HG03175 (cell line): ENCODE measurements around the gene SELENON.

ENCODE experiments used
- ATAC-seq: cut with Tn5 transposase; IDR thresholded peaks from one replicate; pipeline ENCODE4 v1.9.1; 2021; ENCODE audit warnings: mild to moderate bottlenecking, moderate library complexity; ENCODE audit not compliant: unreplicated experiment

Gene SELENON

DNA sequence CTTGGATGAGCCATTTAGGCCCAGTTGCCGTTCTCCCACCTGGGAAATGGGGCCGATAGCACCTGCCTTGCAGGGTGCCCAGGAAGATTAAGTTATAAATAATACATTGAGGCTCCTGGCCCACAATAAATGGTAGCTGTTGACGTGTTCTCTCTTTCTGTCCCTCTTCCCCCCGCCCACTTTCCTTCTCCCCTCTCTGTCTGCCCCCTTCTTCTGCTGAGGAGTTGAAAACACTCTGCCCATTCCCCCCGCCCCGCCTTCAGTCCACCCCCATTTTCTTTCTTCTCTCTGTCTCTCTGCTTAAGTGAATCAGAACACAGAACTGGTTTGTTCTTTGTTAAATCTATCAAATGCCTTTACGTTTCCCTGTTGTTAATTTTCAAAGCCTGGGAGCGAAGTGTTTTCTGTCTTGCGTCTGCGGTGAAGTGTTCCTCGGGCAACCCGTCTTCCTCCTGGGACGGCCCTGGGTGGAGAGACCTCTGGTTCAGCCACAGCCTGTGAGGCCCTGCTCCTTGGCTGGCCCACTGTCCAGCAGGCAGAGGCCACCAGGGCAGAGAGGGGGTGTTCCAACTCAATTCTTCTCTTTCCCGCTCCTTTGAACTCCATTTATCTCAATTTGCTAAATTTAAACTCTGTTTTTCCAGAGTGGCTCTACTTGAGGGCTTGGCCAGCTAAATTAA is 29.3 kb upstream of the SELENON start:
- no peak for ATAC-seq

DNA sequence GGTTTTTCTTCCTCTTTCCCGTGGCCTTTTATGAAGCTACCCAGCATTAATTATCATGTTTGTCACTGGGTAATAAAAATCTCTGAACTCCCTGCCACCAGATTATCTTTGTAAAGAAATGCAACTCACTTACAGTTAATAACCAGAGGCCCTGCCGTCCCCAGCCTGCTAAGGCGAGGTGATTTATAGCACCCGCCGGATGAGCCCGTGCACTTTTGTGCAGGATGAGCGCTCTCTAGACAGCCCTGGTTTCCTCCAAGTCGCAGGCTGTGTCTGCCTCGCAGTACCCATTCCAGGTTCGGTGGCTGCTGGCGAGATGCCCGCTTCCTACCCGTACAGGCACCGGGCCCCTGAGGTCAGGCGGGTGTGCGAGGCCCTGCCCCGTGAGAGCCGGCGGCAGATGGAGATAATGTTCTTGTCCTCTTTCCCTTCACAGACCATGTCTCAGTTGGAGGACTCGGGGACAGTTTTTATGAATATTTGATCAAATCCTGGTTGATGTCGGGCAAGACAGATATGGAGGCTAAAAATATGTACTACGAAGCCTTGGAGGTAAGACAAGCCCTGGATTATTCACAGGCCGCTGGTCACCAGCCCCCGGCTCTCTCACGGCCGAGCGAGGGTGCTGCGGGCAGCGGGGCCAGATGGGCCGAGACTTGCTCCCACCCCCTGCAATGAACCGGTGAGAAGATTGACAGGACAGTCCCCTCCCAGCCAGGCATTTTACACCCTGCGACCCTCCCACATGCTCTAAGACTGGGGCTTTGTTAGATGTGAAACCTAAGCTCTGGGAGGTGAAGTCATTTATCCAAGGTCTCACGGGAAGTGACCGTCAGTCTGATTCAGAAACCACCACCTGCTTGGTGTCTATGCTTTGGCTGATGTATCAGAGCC is 28.5 kb upstream of the SELENON start:
- ATAC-seq = no peak

DNA sequence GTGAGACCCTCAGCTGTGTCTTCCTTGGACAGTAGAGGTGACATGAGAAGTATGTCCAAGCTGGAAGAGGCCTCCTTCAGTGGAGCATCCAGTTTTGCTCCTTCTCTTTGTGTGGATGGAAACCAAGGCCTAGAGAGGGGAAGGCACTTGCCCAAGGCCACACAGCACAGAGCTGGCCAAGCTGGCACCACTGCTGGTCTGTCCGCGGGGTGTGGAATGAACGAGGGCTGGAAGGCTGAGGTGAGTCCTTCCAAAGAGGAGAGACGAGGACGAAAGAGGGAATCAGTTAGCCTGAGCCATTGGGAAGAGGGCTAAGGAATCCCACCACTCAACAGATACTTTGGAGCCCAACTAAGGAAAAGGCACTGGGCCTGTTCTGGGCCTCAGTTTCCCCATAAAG is 27.8 kb upstream of the SELENON start:
- ATAC-seq = no peak

DNA sequence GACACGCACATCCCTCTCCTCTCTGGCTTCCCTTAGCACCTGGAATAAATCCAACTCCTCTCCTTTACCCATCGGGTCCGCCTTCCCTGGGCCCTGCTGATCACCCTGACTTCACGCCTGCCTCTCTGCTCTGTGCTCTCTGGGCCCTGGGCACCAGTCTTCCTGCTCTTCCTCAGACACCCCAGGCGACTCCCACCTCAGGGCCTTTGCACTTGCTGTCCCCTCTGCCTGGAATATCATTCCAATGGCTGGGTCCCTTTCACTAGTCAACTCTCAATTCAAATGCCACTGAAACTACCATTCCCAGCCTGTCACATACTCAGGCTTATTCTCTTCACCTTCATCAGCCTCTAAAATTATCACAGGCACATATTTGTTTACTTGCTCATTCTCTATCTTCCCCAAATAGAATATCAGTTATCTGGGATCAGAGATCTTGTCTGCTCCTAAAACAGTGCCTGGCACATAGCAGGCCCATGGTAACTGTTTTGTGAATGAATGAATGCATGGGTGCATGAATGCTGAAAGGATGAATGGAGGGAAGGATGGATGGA is 27.2 kb upstream of the SELENON start:
- ATAC-seq = no peak

DNA sequence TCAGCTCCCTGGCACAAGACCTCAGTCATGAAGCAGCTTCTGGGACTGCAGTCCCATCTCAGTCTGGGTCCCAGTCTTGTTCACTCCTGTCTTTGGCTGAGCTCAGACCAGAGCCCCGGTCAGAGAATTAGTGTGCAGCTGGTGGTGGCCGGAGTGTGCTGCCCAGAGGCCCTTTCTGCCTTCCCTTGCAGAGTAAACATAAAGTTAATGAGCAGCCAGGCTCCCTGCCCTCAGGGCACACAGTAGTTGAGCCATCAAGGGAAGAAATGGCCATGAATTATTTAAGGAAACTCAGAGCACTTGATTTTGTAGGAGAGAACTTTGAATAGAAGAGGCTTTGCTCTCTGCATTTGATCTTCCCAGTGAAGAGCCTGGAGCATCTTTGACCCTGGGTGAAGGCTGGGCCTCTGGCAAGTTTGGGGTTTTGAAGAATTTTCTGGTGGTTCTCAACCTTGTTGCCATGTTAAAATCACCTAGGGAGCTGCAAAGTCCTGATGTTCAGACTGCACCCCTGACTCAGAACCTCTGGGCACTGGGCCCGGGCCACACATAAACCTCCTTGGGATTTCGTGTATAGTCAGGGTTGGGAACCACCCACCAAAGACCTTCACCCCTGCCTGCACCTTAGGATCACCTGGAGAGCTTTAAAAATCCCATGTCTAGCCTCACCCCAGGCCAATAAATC is 26.4 kb upstream of the SELENON start:
- no peak for ATAC-seq

DNA sequence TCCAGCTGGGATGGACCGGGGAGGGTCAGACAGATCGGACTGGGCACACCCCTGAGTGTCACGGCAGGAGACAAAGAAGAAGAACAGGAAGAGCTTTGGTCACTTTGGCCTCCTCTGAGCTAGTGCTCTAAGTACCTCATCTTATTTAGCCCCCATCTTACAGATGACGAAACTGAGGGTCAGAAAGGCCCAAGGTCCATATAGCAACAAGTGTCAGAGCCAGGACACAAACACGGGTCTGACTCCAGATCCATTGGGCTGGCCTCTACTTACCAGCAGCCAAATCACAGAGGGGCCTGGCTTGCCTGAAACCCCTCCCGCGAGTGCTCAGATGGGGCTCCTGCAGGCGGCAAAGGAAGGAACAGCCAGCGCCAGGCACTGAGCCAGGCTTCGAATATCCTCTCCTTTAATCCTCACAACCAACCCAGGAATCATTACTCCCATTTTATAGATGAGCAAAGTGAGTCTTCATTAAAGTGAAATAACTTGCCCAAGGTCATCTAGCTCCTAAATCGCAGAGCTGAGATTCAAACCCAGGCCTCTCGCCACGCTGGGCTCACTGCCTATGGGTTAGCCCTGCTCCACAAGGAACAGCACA is 25.7 kb upstream of the SELENON start:
- ATAC-seq = no peak

DNA sequence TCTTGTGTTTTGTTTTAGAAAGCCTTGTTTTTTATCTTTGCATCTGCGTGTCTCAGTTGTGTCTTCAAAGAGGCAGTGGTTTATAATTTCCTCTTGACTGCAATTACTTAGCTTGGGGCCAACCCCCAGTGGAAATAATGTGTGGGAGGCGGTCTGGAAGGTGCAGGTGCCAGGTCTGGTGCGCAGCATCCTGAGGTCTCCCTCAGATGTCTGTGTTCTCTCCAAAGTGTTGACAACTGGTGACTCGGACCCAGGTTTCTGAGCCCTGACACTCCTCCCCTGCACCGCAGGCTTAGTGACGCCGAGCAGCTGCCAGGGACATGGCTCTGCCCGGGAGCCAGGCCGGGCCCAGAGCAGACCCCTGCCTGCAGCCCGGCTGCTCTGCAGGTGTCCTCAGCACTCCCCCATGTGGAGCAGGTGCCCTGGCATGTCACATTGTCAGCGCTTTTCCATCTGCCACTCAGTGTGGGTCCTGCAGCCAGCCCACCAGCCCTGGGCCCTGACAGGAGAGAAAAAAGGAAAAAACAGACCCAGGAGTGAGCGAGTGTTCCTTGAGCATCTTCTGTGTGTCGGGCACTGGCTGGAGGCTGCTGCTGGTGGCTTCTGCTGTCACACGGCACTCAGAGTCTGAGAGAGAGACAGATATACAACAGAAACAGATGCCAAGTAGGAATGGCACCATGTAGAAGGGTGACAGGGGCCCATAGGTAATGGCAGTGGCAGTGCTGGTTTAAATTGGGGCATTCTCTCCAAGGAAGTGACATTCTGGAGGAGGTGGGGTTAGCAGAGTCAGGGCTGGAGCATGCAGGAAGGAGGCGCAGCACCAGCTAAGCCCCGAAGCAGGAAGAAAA is 24.8 kb upstream of the SELENON start:
- no peak for ATAC-seq

DNA sequence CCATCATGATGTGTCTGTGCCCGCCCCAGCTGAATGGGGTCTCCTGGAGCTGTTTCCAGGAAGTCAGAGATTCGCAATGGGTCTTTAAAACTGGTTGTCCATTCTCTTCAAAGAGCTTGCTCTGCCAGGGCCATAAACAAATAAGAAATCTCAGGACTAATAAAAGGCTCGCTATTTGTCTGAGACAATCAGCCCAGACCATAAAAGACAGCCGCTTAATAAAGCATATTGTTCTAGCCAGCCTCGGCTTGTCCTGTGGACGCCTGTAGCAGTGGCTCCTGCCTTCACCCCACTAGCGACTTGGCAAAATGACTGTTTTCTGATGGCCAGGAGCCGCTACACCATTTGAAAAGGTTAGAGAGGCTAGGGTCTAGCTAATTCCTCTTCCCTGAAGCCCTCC is 20.6 kb upstream of the SELENON start:
- ATAC-seq = no peak

DNA sequence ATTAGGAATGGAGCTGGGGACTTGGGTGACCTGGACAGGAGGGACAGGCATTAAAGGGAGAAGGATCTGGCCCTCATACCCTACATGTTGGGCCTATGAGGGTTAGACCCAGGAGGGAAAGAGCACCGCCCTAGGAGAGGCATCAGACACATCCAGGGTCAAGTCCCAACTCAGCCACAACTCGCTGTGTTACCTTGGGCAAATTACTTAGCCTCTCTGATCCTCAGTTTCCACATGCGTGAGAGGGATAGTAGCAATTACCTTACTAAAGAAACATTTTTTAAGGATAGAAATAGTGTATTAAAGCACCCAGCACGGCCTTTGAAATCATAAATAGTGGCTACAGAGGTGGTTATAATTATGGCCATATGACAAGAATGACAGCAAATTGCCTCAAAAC is 20.1 kb upstream of the SELENON start:
- ATAC-seq = no peak

DNA sequence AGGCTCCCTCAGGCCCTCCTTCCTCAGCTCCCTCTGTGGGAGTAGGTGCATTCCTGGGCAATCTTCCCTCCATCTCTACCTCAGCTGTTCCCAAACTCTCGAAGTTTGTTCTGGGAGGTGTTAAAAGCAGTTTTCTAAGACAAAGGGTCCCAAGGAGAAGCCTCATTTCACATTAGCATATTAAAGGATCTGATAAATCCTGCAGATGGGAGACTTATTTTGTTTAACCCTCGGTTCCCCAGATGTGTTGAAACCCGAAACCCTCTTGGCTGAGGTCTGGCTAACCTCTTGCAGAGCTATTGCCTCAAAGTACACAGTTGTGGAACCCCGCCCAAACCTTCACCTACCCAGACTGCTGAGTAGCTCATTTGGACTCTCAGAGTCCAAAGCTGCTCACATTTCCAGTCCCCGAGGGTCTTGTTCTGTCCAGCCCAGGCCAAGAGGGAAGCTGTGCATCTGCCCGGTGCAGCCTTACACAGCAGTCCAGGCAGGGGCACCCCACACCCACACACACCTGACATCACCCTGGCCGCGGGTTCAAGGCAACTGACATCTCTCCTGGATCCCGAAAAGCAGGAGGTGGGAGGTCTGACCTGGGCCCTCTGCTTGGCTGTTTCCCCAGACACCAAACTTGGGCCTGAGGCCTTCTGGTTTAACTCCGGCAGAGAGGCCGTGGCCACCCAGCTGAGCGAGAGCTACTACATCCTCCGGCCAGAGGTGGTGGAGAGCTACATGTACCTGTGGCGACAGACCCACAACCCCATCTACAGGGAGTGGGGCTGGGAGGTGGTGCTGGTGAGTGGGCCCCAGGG is 19.5 kb upstream of the SELENON start:
- ATAC-seq = no peak

DNA sequence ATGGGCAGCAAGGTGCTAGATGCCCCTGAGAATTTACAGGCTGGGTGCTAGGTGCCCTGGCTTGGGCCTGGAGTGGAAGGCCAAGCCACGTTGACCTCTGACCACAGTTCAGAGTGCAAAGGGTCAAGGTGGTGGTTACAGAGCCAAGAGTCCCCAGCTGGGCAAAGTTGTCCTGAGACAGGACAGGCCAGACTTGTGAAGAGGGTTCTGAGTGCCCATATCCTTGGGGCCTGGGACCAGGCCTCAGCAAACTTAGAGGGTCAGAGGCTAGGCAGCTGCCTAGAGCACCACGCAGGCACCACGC is 18.9 kb upstream of the SELENON start:
- no peak for ATAC-seq

DNA sequence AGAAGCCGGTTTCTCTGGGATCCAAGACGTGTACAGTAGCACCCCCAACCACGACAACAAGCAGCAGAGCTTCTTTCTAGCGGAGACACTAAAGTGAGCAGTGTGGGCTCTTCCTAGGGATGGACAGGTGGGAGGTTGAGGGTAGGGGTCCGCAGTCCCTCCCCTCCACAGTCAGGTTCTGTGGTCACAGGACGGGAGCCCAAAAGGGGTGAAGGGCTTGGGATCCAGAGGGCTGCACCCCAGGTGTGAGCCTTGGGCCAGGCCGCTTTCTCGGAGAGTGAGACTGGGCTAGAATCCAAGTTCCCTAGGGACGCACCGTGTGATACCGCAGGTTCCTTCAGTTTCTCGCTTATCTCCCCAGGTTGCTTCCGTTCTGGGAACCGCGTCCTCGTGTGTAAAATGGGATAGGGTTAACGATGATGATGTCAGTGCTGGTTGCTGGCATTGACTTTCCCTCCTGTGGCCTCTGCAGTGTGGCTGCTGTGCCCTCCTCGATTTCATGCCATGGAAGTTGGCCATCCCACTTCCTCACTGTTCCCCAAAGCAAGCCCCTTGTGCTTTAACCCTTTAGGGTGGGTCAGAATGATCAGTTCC is 17.3 kb upstream of the SELENON start:
- no peak for ATAC-seq

DNA sequence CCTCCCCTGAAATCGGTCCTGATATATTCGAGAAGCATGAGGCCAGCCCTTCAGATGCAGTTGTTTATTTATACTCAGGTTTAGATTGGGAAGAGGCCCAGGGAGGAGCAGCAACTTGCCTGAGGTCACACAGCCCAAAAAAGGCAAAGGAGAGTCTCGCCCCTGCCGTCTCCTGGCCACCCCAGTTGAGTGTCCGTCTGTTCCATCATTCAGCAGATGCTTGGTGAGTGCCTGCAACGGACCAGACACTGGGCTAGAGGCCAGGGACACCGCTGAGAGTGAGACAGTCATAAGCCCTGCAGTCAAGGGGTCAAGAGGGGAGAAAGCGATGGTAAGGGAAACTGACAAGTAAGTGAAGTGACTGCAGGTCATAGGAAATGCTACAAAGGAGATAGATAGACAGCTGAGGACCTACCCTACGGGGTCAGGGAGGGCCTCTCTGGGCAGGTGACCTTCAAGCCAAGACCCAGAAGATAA is 15.4 kb upstream of the SELENON start:
- no peak for ATAC-seq

DNA sequence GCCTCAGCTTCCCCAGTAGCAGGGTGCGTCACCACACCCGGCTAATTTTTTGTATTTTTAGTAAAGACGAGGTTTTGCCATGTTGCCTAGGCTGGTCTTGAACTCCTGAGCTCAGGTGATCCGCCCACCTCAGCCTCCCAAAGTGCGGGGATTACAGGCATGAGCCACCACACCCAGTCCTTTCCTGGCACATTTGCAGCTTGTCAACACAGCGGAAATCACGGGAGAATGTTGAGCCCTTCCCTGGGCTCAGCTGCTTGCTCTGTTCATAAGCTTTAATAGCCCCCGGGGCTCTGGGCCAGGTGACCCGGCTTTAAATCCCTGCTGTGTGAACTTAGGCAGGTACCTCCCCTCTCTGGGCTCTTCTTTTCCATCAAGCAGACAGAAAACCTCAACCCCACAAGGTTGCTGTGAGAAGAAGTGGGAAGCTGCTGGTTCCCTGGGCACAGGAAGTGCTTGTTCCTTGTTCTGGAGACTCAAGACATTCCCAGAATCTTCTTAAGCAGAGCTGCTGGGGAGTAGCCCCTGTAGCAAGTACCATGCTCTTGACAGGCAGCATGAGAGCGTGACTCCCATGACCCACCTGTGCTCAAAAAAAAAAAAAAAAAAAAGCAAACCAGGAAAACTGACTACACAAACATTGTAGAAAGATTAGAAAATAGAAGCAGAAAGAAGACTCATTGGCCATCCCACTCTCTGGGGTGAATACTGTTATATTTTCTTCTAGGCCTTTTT is 14.5 kb upstream of the SELENON start:
- no peak for ATAC-seq

DNA sequence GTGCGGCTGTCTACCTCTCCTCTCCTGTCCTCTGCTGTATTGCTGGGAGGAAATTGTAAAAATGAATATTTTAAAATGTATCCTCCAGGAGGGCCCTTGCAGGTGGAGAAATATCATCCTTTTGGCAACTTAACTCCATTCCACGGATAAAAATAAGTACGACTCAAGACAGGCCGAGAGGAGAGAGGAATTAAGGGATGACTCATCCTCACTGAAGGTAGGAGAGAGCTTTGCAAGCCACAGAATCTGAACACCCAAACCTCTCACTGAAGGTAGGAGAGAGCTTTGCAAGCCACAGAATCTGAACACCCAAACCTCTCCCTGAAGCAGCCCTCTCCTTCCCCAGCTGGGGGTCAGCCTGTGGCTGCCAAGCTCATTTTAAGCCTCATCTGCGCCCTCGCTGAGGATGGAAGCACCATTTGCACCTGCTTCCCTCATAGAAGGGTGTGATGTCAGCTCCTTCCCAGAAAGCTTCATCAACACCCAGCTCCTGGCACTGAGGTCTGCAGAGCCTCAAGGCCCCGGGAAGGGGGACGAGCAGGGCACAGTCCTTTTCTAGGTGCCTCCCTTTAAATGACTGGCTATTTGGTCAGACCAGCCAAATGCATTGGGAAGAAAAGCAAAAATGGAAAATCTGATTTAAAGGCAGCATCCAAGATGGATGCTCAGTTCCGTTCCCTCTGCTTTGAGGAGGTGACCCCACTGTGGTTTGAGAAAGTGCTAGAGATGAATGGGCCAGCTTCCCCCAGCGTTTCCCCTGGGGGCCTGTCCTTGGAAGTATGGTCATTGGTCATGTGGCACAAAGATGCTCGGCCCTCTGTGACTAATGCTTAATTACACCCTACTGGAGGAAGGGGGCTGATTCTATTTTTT is 12.9 kb upstream of the SELENON start:
- no peak for ATAC-seq

DNA sequence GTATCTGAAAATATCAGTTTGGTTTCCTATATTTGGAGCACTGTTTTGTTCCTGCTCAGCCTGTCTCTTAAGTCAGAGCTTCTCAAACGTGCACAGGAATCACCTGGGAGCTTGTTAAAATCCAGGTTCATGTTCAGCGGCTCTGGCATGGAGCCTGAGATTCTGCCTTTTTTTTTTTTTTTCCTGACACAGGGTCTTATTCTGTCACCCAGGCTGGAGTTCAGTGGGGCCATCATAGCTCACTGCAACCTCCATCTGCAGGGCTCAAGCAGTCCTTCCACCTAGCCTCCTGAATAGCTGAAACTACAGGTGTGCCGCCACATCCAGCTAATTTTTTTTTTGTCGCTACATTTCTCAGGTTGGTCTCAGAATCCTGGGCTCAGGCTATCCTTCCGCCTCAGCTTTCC is 12.2 kb upstream of the SELENON start:
- ATAC-seq = no peak

DNA sequence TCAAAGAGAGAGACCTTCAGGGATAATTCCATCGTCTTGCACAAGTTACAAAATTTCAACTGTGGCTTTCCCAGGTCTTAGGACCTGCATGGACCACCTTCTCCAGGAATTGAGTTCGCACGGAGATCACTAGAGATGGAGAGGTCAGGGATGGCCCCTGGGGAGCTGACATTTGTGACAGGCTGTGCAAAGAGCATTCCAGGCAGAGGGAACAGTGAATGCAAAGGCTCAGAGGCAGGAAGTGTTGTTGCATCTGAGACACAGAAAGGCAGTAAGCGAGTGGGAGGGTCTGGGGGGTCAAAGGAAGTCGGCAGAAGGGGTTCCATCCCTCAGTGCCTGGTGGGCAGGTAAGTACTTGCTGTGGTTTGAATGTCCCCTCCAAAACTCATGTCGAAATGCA is 9.5 kb upstream of the SELENON start:
- no peak for ATAC-seq
